Activated B cell treated with CpG ODN at 0.5 μM for 24 hours (primary cell): ENCODE measurements around the gene SERPINB2. TPM values are rescaled to one million over a fixed set of nuclear protein-coding genes. Genes with fewer than 3 reads are reported as not detected.

Source experiments
- ATAC-seq: fragments of 200-7000 bp; cut with Tn5 transposase; one replicate; pipeline ENCODE4 v1.10.0; 2021; ENCODE audit warnings: low read depth, mild to moderate bottlenecking, moderate library complexity
- CTCF ChIA-PET: fragments of 350-600 bp; sonication (Branson Sonifier 250); formaldehyde crosslinking; loops from one replicate; lab custom pipeline; 2021; ENCODE audit warnings: antibody characterized with exemption; lab: Charles Lee
- POLR2A ChIA-PET: fragments of 350-600 bp; sonication (Branson Sonifier 250); formaldehyde crosslinking; loops from one replicate; lab custom pipeline; 2021; ENCODE audit warnings: antibody characterized with exemption; lab: Charles Lee
- DNase-seq: peaks from one replicate; pipeline ENCODE4 v3.0.0; 2022
- H3K27ac Mint-ChIP-seq: one replicate; pipeline ENCODE4 v1.8.0; 2020; ENCODE audit warnings: mixed read lengths
- H3K27me3 Mint-ChIP-seq: one replicate; pipeline ENCODE4 v1.8.0; 2021; ENCODE audit warnings: mixed read lengths
- H3K36me3 Mint-ChIP-seq: one replicate; pipeline ENCODE4 v1.8.0; 2021; ENCODE audit warnings: low read depth, mixed read lengths
- H3K4me1 Mint-ChIP-seq: one replicate; pipeline ENCODE4 v1.8.0; 2021; ENCODE audit warnings: mixed read lengths
- H3K4me3 Mint-ChIP-seq: one replicate; pipeline ENCODE4 v1.8.0; 2020; ENCODE audit warnings: mild to moderate bottlenecking, mixed read lengths
- H3K9me3 Mint-ChIP-seq: one replicate; pipeline ENCODE4 v1.8.0; 2020; ENCODE audit warnings: mixed read lengths
- CTCF ChIP-seq: fragments of 200-600 bp; IDR thresholded peaks from one replicate; pipeline ENCODE4 v1.8.0; 2022; ENCODE audit warnings: antibody characterized with exemption, mild to moderate bottlenecking
- intact Hi-C: fragments of 100-400 bp; cut with micrococcal nuclease; formaldehyde crosslinking; loops from one replicate; pipeline ENCODE4 v1.15.1; 2024
- total RNA-seq: library from RNA; stranded (reverse); gene quantifications from 2 replicates; pipeline ENCODE4 v1.2.3, GENCODE V29; 2022

Gene SERPINB2
- total RNA-seq, 1 donor from 2014 or later, result 0.33 TPM

- Mint-ChIP-seq H3K4me1 (no peaks in the 10 kb centered on the region), H3K27ac (no peak overlapping the region), H3K27me3 (peaks cover 11% of the 10 kb centered on the region), H3K9me3 (no peaks in the 10 kb centered on the region), H3K4me3 (no peak overlapping the region), H3K36me3 (no peaks in the 10 kb centered on the region)
- ChIA-PET CTCF (no interaction called here), POLR2A (no interaction called here)
- no peak for TF ChIP-seq CTCF
- DNase-seq, result no peak
- ATAC-seq, result no peak
- intact Hi-C loops, result no loop called here
These were observed 3.9 kb upstream of the SERPINB2 start for GRCh38 chr18:63883617-63884016.

GRCh38 chr18:63888470-63889190 lies 1.1 kb downstream of the SERPINB2 start:
- ChIA-PET CTCF (no interaction called here), POLR2A (no interaction called here)
- Mint-ChIP-seq H3K36me3 (no peaks in the 10 kb centered on the region), H3K27ac (no peak overlapping the region), H3K9me3 (no peaks in the 10 kb centered on the region), H3K4me1 (no peaks in the 10 kb centered on the region), H3K4me3 (no peak overlapping the region), H3K27me3 (peaks cover 11% of the 10 kb centered on the region)
- intact Hi-C loops, result no loop called here
- no peak for TF ChIP-seq CTCF
- ATAC-seq (no peak), DNase-seq (no peak)

GRCh38 chr18:63889626-63890025 lies 2.1 kb downstream of the SERPINB2 start:
- CTCF ChIA-PET, result no interaction called here
- Mint-ChIP-seq H3K4me3 (no peak overlapping the region), H3K27ac (no peak overlapping the region), H3K36me3 (no peaks in the 10 kb centered on the region), H3K27me3 (peaks cover 13% of the 10 kb centered on the region), H3K4me1 (no peaks in the 10 kb centered on the region), H3K9me3 (no peaks in the 10 kb centered on the region)
- intact Hi-C loops, result no loop called here
- ATAC-seq, result no peak
- POLR2A ChIA-PET, result no interaction called here
- no peak for TF ChIP-seq CTCF
- DNase-seq, result no peak

GRCh38 chr18:63890237-63890949 lies 2.9 kb downstream of the SERPINB2 start:
- no peak for ATAC-seq
- Mint-ChIP-seq H3K27ac (no peak overlapping the region), H3K4me3 (no peak overlapping the region), H3K27me3 (peaks cover 12% of the 10 kb centered on the region), H3K9me3 (no peaks in the 10 kb centered on the region), H3K36me3 (no peaks in the 10 kb centered on the region), H3K4me1 (no peaks in the 10 kb centered on the region)
- ChIA-PET CTCF (no interaction called here), POLR2A (no interaction called here)
- no peak for DNase-seq
- TF ChIP-seq CTCF, result no peak
- intact Hi-C loops, result no loop called here

GRCh38 chr18:63890950-63891304 lies 3.4 kb downstream of the SERPINB2 start:
- Mint-ChIP-seq H3K4me3 (no peak overlapping the region), H3K36me3 (no peaks in the 10 kb centered on the region), H3K9me3 (no peaks in the 10 kb centered on the region), H3K27ac (no peak overlapping the region), H3K4me1 (no peaks in the 10 kb centered on the region), H3K27me3 (peaks cover 9% of the 10 kb centered on the region)
- TF ChIP-seq CTCF, result no peak
- CTCF ChIA-PET, result no interaction called here
- no peak for ATAC-seq
- intact Hi-C loops, result loop anchor here (1.0 kb wide), 2 partner anchors 45 to 88 kb away; no protein-coding TSS in a partner anchor
- POLR2A ChIA-PET, result no interaction called here
- DNase-seq, result no peak
